ENCODE results near the gene CD320.

The CD320 gene

GRCh38 chr19:8331263-8331845 lies 23.2 kb upstream of the CD320 start:
- DNase-seq (ENCODE audit: low spot score), result no peak
- TF ChIP-seq, protein P1, sequence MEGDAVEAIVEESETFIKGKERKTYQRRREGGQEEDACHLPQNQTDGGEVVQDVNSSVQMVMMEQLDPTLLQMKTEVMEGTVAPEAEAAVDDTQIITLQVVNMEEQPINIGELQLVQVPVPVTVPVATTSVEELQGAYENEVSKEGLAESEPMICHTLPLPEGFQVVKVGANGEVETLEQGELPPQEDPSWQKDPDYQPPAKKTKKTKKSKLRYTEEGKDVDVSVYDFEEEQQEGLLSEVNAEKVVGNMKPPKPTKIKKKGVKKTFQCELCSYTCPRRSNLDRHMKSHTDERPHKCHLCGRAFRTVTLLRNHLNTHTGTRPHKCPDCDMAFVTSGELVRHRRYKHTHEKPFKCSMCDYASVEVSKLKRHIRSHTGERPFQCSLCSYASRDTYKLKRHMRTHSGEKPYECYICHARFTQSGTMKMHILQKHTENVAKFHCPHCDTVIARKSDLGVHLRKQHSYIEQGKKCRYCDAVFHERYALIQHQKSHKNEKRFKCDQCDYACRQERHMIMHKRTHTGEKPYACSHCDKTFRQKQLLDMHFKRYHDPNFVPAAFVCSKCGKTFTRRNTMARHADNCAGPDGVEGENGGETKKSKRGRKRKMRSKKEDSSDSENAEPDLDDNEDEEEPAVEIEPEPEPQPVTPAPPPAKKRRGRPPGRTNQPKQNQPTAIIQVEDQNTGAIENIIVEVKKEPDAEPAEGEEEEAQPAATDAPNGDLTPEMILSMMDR (IDR thresholded peaks at IDR 0.05; ENCODE audit: extremely low read depth, insufficient read depth, missing control alignments), result no peak
- in situ Hi-C loops (cut with MboI; ENCODE audit: low pct_unique_long_range_greater_than_20kb, low sequenced_read_pairs, unreplicated experiment), result no loop called here

- TF ChIP-seq, protein P1 (IDR thresholded peaks at IDR 0.05; ENCODE audit: extremely low read depth, insufficient read depth, missing control alignments), result no peak
- no peak for DNase-seq (ENCODE audit: low spot score)
Measured at GRCh38 chr19:8329996-8330395, 21.8 kb upstream of the CD320 start.

DNA sequence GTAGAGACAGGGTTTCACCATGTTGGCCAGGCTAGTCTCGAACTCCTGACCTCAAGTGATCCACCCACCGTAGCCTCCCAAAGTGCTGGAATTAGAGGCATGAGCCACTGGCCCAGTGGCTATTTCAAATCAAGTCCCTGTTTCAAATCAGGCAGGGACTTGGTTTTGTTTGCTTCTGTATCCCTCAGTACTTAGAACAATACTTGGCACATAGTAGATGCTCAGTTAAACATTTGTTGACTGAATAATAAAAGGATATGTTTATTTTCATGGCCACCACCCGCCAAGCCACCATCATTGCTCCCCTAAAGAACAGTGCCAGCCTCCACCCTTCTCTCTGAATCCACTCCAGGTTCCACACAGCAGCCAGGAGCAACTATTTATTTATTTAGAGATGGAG lies 17.3 kb upstream of the CD320 start:
- in situ Hi-C loops (cut with MboI; ENCODE audit: low pct_unique_long_range_greater_than_20kb, low sequenced_read_pairs, unreplicated experiment), result no loop called here
- TF ChIP-seq, protein P1 (IDR thresholded peaks at IDR 0.05; ENCODE audit: extremely low read depth, insufficient read depth, missing control alignments), result no peak

More at GRCh38 chr19:8329996-8330395, 21.8 kb upstream of the CD320 start:
- in situ Hi-C loops (cut with MboI; ENCODE audit: low pct_unique_long_range_greater_than_20kb, low sequenced_read_pairs, unreplicated experiment), result no loop called here

GRCh38 chr19:8324186-8325050 lies 16.3 kb upstream of the CD320 start:
- TF ChIP-seq, protein P1 (IDR thresholded peaks at IDR 0.05; ENCODE audit: extremely low read depth, insufficient read depth, missing control alignments), result peak; percentile 2
- in situ Hi-C loops (cut with MboI; ENCODE audit: low pct_unique_long_range_greater_than_20kb, low sequenced_read_pairs, unreplicated experiment), result no loop called here
- DNase-seq (ENCODE audit: low spot score), result no peak

More for the DNA sequence above, 17.3 kb upstream of the CD320 start:
- no peak for DNase-seq (ENCODE audit: low spot score)

DNA sequence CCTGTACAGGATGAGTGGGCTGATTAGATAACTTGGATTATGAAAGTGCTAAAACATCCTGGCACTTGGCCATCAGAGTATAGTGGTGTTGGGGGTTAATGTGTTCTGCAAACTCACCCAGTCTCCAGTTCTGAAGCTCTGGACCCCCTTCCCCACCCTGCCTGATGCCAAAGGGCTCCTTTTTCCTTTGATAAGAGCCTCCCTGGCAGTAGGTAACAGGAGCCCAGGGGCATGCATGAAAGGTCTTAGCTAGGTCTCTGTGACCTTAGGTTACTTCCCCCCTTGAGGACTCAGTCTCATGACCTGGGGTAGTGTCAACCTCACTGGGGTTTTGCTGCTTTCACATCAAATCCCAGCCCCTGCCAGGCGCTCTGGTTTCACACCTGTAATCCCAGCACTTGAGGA lies 15.6 kb upstream of the CD320 start:
- TF ChIP-seq, protein P1 (IDR thresholded peaks at IDR 0.05; ENCODE audit: extremely low read depth, insufficient read depth, missing control alignments), result no peak
- in situ Hi-C loops (cut with MboI; ENCODE audit: low pct_unique_long_range_greater_than_20kb, low sequenced_read_pairs, unreplicated experiment), result no loop called here
- DNase-seq (ENCODE audit: low spot score), result no peak

DNA sequence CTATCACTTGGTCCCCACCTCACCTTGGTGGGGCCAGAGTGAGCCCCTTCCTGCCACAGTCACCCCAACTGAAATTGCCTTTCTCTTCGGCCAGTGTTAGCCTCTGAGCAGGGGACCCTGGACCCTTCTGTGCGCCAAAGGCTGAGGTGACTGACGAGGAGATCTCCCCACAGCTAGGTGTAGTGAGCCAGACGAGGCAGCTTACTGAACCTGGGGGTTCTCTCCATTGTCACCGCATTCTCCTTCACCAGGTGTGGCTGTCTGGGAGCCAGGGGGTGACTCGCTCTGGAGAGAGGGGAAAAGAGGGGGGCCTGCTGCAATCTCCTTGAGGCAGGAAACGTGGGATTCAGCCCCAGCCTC lies 14.5 kb upstream of the CD320 start:
- DNase-seq (ENCODE audit: low spot score), result no peak
- in situ Hi-C loops (cut with MboI; ENCODE audit: low pct_unique_long_range_greater_than_20kb, low sequenced_read_pairs, unreplicated experiment), result no loop called here
- TF ChIP-seq, protein P1 (IDR thresholded peaks at IDR 0.05; ENCODE audit: extremely low read depth, insufficient read depth, missing control alignments), result no peak
